AG20443 (cell line): ENCODE measurements around the gene ARHGAP4.

Experiments used
- DNase-seq: peaks from one replicate; pipeline ENCODE4 v3.0.0; 2012; ENCODE audit warnings: low spot score, mixed read lengths

ARHGAP4 gene

DNA sequence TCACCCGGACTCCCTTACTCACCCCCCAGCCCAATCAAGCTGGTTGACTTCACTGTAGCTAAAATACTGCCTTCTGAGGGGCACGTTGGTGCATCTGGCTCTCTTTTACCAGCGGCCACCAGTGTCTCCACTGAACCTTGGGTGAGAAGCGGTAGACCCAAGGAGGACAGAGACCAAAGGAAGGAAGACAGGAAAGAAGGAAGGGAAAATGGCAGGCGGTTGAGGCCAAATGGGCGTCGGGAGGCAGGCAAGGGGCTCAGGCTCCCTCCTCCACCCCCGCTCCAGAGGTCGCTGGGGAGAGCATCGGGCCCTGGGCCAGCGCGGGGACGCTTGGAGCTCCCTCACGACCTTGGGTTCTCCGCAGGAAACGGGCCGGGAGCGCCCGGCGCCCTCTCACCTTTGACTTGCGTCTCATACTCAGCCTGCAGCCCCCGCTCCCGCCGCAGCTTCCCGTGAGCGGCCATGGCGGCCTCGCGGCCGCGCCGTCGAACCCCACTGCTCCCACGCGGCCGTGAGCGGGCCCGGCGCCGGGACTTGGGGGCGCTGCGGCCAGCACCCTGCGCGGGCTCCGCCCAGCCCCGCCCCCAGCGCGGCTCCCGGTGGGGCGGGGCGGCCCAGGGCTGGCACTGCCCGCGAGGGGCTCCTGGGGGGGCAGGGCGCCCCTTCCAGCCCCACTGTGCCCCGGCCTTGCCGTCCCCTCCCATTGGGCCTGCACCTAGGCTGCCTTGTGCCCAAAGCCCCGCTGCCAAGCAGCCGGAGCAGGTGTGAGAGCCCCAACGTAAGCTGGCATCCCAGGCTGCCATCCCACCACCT is at the start of gene ARHGAP4:
Gene ARHGAP4, minus strand, starts transcription at position 526 of the 813 bp plus-strand sequence. Its CDS starts 62 bp downstream, at position 464.
- no peak for DNase-seq

DNA sequence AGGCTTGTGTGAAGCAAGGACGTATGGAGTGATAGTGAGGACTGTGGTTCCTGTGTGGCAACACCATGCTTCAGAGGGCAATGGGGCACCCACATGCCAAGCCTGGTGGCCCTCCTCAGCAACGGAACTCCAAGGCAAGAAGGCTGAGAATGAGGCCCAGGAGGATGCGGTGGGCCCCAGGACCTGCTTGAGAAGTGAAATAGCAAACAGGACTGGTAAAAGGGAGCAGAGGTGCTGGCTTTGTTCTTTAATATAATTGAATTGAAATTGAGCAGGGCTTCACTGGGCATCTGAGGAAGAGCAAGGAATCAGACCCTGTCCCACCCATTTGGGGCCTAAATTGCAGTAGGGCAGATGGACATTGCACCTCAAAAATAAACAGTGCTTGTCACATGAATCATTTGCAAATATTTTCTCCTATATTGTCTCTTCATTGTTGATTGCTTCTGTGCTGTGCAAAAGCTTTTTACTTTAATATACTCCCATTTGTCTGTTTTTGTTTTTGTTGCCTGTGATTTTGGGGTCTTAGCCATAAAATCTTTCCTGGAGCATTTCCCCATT is 48.7 kb upstream of the ARHGAP4 start:
- no peak for DNase-seq

DNA sequence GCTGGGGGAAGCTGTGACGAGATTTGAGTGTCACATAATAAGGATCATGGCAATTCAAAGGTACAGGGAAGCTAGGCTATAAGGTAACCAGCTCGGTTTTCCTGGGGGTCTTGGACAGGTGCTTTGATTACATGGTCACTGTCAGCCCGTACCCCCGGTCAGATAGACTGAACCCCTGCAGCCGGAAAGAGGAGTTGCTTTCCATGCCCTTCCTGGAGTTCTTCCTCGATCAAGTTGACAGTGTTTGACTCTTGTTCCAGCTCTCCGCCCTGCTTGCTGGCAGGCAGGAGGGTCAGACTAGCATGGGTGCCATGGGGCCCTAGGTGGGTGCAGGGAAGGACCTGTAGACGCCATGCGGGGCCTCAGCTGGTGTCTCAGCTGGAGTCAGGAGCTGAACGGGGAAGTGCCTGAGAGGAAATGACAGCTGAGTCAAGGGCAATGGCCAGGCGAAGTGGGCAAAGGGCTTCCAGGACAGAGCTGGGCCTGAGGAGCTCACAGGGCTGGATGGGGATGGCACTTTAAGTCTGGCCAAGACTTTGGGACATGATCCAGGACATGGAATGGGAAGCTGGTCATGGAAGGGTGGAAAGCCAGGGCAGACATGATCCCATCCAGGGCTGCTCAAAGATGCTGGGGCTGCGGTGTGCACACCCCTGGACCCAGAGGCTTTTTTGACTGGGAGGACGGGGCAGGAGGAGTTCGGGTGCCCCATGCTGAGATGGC is 48.1 kb upstream of the ARHGAP4 start:
- no peak for DNase-seq

- DNase-seq = no peak
These were observed 47.3 kb upstream of the ARHGAP4 start for GRCh38 chrX:153973127-153974002.

GRCh38 chrX:153972368-153973126 is 46.5 kb upstream of the ARHGAP4 start, which contains the start of gene TMEM187:
TSS of gene TMEM187 (plus strand) at chrX:153972754. CDS start at chrX:153982063, 9,309 bp downstream.
- DNase-seq = peak; percentile 92

DNA sequence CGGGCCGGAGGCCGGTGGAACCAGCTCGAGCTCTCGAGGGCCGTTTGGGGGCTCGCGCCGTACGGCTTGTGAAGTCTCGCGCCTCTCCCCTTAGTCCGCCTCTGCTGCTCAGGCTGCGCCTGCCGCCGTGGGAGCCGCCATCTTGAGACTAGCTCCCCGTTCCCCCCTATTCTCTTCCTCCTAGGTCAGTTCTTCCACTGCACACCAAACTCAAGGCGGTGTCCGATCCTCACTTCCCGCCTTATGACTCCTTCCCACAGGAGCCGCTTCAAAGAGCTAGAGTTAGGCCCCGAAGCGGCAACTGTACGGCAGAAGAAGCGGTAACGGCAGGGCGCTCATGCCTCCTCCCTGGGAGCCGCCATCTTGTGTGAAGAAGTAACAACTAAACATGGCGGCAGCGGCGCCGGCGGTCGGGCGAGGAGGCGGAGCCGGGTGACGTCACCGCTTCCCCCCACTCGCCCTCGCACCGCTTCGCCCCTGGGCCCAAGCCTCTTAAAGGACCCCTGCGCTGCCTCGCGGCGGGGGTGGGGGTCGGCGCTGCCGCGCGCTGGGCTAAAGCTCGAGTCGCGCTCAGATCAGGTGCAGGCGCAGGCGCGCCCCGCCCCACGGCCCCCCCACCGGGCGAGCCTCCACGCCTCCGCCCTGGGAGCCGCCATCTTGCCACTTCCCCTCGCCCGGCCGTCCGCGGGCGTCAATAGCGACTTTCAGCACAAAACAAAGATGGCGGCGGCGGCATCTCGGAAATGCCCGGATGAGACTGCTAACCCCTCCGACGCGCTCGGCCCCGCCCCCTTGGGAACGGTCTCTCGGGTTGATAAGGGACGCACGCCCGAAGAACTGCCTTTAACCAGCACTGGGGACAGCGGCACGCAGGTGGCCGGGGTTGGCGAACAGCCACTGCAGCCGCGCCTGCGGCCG is 45.6 kb upstream of the ARHGAP4 start, which contains the start of gene HCFC1:
Gene HCFC1, minus strand, starts transcription at position 369 of the 918 bp plus-strand sequence. CDS start 978 bp downstream, outside the sequence.
- peak; percentile 74 for DNase-seq

GRCh38 chrX:153971124-153971449 is 45.0 kb upstream of the ARHGAP4 start:
- DNase-seq = peak; percentile 79

DNA sequence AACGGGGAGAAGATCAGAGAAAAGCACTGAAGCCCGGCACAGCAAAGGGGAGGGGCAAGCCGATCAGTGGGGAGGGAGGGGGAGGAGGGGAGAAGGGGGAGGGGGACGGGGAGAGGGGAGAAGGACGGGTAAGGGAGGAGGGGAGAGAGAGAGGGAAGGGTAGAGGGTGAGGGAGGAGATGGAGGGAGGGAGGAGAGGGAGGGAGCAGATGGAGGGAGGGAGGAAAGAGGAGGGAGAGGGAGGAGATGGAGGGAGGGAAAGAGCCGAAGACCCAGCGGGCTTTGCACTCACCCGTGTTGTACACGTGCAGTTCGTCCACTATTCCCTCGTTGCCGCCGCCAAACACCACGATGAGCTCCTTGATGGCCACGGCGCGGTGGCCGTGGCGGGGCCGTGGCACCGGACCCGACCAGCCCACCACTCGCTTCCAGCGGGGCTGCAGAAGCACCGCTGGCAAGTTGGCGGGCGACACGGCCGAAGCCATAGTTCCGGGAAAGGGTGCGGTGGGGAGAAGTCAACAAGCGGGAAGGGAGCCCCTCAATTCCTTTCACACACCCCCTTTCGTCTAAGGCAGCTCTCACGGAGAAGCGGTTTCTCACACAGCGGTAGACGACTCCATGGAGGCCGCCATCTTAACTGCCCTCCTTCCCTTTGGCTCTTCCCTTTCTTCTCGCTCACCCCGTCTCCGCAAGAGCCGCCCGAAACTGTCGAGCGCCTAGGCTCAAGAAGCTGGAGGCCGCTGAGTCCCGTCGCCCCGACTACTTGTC is 44.5 kb upstream of the ARHGAP4 start:
- peak; percentile 24 for DNase-seq

- DNase-seq = peak; percentile 18
These were observed 43.9 kb upstream of the ARHGAP4 start for GRCh38 chrX:153969904-153970356.

DNA sequence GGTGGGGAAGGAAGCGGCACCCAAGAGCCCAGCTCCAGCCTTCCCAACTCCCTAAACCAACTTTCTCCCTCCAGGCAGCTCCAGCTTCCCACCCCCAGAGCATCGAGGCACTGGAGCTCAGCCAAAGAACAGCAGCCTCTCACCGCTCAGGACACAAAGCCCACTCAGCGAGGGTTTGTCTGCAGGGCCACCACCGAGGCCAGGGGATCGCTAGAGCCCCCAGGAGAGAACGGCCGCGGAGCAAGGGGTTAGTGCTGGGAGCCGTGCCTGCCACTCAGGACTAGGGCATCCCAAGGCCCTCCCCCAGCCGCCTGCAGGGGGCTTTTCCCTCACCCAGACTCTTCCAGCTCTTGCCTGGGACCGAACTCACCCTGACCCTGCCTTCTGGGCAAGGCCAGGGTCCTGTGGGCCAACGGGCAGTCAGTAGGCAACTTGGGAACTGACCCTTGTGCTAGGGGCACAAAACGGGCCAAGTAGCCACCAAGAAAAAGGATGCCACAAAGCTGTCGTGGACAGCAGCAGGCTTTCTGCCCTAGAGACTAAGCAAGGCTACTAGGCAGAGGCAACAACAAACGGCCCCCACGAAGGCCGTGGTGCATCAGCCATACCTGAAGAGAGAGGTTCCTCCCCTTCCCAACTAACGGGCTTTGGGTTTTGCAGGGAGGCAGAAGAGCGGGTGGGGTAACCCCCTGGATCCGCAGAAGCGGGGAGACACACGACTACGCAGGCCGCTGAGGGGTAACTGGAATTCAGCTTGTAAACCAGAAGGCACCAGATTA is 43.2 kb upstream of the ARHGAP4 start:
- no peak for DNase-seq

- DNase-seq = no peak
These were observed 42.7 kb upstream of the ARHGAP4 start for GRCh38 chrX:153968754-153969124.

DNA sequence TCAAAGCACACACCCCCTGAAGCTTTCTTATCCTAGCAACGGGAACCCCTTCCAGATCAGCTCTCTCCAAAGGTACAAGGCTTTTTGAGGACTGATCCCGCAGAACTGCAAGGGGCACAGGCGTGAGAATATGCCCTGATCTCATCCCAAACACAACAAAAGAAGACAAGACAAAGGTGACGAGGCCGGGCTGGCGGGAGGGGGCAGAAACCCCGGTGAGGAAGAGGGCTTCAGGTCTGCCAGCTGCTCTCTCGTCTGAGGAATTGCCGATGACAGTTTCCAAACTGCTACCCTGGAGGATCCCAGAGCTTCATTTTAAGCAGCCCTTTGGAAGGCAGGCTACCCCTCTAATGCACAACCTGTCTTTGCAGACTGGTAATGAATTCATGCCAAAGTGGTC is 42.2 kb upstream of the ARHGAP4 start:
- no peak for DNase-seq

DNA sequence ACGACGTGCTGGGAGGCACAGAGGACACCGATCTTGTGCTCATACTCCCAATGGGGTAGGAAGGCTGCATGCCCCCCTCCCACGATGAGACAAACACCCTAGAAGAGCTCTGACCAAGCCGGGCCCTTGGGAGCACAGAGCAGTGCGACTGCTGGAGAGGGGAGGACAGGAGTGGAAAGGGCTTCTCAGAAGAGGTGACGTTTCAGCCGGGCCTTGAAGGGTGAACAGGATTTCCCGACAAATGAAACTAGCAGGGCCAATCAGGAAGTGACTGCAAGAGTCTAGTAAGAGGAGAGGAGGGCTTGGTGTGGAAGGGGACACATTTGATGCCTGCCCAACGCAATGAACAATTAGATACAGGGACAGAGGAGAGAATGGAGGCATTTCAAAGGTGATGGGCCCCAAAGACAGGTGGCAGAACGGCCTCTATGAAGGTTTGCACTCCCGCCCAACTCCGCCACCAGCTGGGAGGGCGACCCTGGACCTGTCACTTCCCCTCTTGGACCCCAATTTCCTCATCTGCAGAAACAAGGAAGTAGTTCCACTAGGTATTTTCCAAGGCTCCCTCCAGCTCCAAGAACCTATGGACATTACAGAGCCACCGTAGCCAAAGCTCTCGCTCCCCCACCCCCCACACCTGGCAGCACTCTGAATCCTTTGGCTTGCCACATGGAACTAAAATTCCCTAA is 41.6 kb upstream of the ARHGAP4 start:
- no peak for DNase-seq

GRCh38 chrX:153966841-153967535 is 40.9 kb upstream of the ARHGAP4 start:
- DNase-seq = no peak

GRCh38 chrX:153966283-153966688 is 40.2 kb upstream of the ARHGAP4 start:
- no peak for DNase-seq

GRCh38 chrX:153965406-153965805 is 39.3 kb upstream of the ARHGAP4 start:
- DNase-seq = no peak

- DNase-seq = no peak
These were observed 38.0 kb upstream of the ARHGAP4 start for GRCh38 chrX:153964105-153964504.
